Ascending aorta (tissue), 2 donors: ENCODE results near the gene CHN2. TPM values are rescaled to one million over a fixed set of nuclear protein-coding genes. Genes with fewer than 3 reads are reported as not detected.

Experiments used
- DNase-seq, 2 donors: peaks; one replicate each; pipeline ENCODE4 v3.0.0-alpha.2; 2019; ENCODE audit warnings: low spot score in 2 of 2
- H3K27ac ChIP-seq, 2 donors: fragments of 200-600 bp; sonication (generic); one replicate each; pipeline ENCODE4 v1.5.1; 2016 to 2017; ENCODE audit warnings: mild to moderate bottlenecking in 1 of 2
- H3K27me3 ChIP-seq: fragments of 200-600 bp; sonication (generic); one replicate; pipeline ENCODE4 v1.5.1; 2017
- H3K36me3 ChIP-seq, 2 donors: fragments of 200-600 bp; sonication (generic); one replicate each; pipeline ENCODE4 v1.5.1; 2016
- H3K4me1 ChIP-seq, 2 donors: fragments of 200-600 bp; sonication (generic); one replicate each; pipeline ENCODE4 v1.5.1; 2016 to 2017; ENCODE audit warnings: mild to moderate bottlenecking in 1 of 2
- H3K4me3 ChIP-seq, 2 donors: fragments of 200-600 bp; sonication (generic); one replicate each; pipeline ENCODE4 v1.5.1; 2016 to 2017; ENCODE audit warnings: mild to moderate bottlenecking in 1 of 2
- H3K9me3 ChIP-seq, 2 donors: fragments of 200-600 bp; sonication (generic); one replicate each; pipeline ENCODE4 v1.5.1; 2016
- intact Hi-C: fragments of 100-400 bp; cut with DNase I; formaldehyde crosslinking; loops from one replicate; pipeline ENCODE4 v1.15.1; 2023
- total RNA-seq: library from RNA; depleted of rRNA; stranded (reverse); fragments of >200 nt; gene quantifications from one replicate; pipeline ENCODE4 v1.1.0, GENCODE V29; 2016
- TF ChIP-seq, protein P1 (sequence below), 3 experiments: fragments of 200-600 bp in 2 of 3; fragments of 450-650 bp in 1 of 3; sonication (generic) in 2 of 3; IDR thresholded peaks; one replicate each; pipeline ENCODE4 v1.5.1; 2016 to 2019; ENCODE audit warnings: antibody characterized with exemption in 3 of 3, mild to moderate bottlenecking in 1 of 3, moderate library complexity in 1 of 3

Gene CHN2
- total RNA-seq, 1 donor from 2014 or later = 8.7 TPM

DNA sequence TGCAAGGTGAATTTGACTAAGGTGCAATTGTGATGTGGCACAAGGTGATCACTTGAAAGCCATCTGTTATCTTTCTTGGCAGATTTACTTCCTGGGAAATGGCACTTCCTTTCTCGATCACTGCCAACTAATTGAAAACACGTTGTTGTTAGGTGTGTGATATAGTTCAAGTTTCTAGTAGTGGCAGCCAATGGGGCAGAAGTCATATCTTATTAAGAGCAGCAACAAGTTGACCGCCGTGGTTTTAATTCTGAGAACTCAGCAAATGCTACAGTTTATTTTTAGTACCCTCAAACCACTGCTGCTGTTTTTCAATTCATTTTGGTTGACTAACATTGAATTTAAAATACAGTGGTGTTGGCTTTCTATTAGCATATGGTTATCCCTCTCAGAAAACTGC is 1.6 kb downstream of the CHN2 start:
- H3K9me3 ChIP-seq = no peaks in the 10 kb centered on the region
- H3K4me3 ChIP-seq = no peak overlapping the region
- no peaks in the 10 kb centered on the region for H3K4me1 ChIP-seq
- intact Hi-C loops = no loop called here
- H3K27me3 ChIP-seq = no peaks in the 10 kb centered on the region
- no peak for DNase-seq
- TF ChIP-seq, protein P1, sequence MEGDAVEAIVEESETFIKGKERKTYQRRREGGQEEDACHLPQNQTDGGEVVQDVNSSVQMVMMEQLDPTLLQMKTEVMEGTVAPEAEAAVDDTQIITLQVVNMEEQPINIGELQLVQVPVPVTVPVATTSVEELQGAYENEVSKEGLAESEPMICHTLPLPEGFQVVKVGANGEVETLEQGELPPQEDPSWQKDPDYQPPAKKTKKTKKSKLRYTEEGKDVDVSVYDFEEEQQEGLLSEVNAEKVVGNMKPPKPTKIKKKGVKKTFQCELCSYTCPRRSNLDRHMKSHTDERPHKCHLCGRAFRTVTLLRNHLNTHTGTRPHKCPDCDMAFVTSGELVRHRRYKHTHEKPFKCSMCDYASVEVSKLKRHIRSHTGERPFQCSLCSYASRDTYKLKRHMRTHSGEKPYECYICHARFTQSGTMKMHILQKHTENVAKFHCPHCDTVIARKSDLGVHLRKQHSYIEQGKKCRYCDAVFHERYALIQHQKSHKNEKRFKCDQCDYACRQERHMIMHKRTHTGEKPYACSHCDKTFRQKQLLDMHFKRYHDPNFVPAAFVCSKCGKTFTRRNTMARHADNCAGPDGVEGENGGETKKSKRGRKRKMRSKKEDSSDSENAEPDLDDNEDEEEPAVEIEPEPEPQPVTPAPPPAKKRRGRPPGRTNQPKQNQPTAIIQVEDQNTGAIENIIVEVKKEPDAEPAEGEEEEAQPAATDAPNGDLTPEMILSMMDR (IDR thresholded peaks at IDR 0.05) = no peak
- no peak overlapping the region for H3K27ac ChIP-seq
- H3K36me3 ChIP-seq = no peaks in the 10 kb centered on the region

DNA sequence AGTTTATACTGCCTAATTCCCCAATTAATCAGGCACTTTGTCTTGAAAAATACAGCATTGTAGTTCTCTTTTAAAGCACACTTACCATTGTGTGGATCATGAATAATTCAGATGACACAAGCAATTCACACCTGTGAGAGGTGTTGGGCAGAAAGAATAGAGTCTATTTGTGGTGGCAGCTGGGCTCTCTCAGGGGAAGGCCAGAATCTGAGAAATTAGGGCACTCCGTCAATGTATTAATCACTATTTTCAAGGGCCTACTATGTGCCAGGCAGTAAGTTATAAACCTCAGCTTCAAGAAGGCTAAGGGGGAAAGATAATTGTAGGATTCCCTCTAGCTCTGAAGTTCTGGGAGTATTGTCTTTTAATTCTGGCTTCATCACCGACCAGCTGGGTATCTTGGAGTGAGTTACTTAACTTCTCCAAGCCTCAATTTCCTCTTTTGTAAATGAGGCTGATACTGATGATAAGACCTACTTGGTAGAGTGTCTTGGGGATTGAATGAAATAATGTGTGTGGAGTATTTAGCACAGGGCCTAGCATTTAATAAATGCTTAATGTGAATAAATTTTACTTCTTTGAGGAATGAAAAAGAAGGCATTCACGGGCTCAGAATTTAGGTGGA is 2.5 kb downstream of the CHN2 start:
- TF ChIP-seq, protein P1 (IDR thresholded peaks at IDR 0.05) = no peak
- Histone ChIP-seq H3K9me3 (no peaks in the 10 kb centered on the region), H3K27me3 (no peaks in the 10 kb centered on the region), H3K36me3 (no peaks in the 10 kb centered on the region), H3K4me3 (no peak overlapping the region), H3K27ac (no peak overlapping the region), H3K4me1 (no peaks in the 10 kb centered on the region)
- intact Hi-C loops = no loop called here
- DNase-seq = no peak

DNA sequence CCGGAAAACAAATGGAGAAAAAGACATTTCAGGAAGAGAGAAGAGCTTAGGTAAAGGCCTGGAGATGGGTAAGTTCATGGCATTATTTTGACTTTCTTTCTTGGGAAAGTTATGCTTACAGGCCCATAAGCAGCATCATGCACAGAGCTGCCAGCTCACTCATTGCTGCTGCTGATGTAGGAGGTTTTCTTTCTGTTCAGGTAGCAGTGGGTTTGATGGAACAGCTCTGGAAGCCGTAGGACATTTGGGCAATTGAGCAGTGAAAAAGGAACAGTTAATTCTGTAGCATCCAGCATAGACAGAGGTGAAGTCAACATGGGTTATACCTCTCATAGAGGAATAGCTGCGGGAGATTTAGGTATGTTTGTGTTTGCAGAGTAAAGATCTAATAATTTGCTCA is 3.3 kb downstream of the CHN2 start:
- intact Hi-C loops = no loop called here
- TF ChIP-seq, protein P1 (IDR thresholded peaks at IDR 0.05) = no peak
- no peak for DNase-seq

DNA sequence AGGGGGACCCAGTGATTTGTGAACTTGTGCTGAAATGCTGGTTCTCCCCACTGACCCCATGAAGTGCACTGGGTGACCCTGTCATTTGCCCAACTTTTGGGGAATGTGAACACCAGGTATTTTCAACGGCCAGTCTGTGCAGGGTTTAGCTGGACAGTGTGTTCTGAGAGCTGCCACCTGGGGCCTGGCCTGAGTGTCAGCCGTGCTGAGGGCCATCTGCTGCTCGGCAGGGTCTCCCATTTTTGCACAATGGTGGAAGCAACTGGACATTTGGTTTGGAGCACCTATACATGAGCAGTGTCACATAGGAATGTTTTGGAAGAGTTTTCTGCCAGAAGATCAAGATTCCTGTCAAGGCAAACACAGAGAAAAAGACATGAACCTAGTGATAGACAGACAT is 5.2 kb downstream of the CHN2 start:
- no peak for DNase-seq
- H3K4me3 ChIP-seq = no peak overlapping the region
- no peak overlapping the region for H3K27ac ChIP-seq
- H3K27me3 ChIP-seq = no peaks in the 10 kb centered on the region
- H3K9me3 ChIP-seq = no peaks in the 10 kb centered on the region
- TF ChIP-seq, protein P1 (IDR thresholded peaks at IDR 0.05) = no peak
- intact Hi-C loops = no loop called here
- H3K4me1 ChIP-seq = no peaks in the 10 kb centered on the region
- no peaks in the 10 kb centered on the region for H3K36me3 ChIP-seq

More for the DNA sequence above, 3.3 kb downstream of the CHN2 start:
- H3K4me1 ChIP-seq = no peaks in the 10 kb centered on the region
- no peak overlapping the region for H3K27ac ChIP-seq
- H3K36me3 ChIP-seq = no peaks in the 10 kb centered on the region
- H3K27me3 ChIP-seq = no peaks in the 10 kb centered on the region
- no peaks in the 10 kb centered on the region for H3K9me3 ChIP-seq
- no peak overlapping the region for H3K4me3 ChIP-seq

DNA sequence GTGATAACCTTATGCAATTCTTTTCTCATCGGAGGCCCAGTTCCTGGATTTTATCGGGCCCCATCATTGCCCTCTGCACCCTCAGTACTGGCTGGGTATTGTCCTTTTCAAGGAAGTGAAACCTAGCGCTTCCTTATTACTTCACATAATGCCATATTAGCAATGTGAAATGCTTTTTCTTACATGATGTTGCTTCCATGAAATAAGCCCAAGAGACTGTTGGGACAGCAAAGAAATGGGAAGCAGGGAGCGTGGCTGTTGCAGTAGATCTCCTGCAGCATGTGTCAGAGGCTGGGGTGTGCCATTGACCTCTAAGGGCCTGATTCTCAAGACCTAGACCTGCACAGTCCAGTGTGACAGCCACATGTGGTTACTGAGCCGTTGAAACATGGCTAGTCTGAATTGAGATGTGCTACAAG is 8.1 kb downstream of the CHN2 start:
- Histone ChIP-seq H3K4me3 (no peak overlapping the region), H3K36me3 (no peaks in the 10 kb centered on the region), H3K9me3 (no peaks in the 10 kb centered on the region), H3K27me3 (no peaks in the 10 kb centered on the region), H3K27ac (no peak overlapping the region), H3K4me1 (no peaks in the 10 kb centered on the region)
- intact Hi-C loops = no loop called here
- DNase-seq = no peak
- TF ChIP-seq, protein P1 (IDR thresholded peaks at IDR 0.05) = no peak
